HUDEP-2 (cell line): ENCODE data around the gene CLIC4.
"Not testable (repeated sequence)": the region's sequence is repeated elsewhere in the genome, so short reads cannot be mapped to it uniquely, and the experiment has no call there.

Experiments used
- DNase-seq, 76 experiments: peaks; one replicate each; lab custom pipeline; 2025; ENCODE audit not compliant: unreplicated experiment in 76 of 76; lab: John Stamatoyannopoulos, UW

Gene CLIC4

GRCh38 chr1:24717887-24718650, 27.2 kb upstream of the CLIC4 start:
- DNase-seq, result no peak

- no peak for DNase-seq
Observed at GRCh38 chr1:24720152-24720551, 25.1 kb upstream of the CLIC4 start.

- DNase-seq, result no peak
Observed at GRCh38 chr1:24721533-24721932, 23.7 kb upstream of the CLIC4 start.

GRCh38 chr1:24722073-24723035, 22.9 kb upstream of the CLIC4 start:
- not testable (repeated sequence) for DNase-seq

GRCh38 chr1:24724345-24725208, 20.7 kb upstream of the CLIC4 start:
- no peak for DNase-seq

GRCh38 chr1:24725209-24725651, 20.0 kb upstream of the CLIC4 start:
- no peak for DNase-seq

GRCh38 chr1:24726741-24727140, 18.5 kb upstream of the CLIC4 start:
- DNase-seq, result no peak

- DNase-seq, result no peak
Observed at GRCh38 chr1:24727501-24728216, 17.6 kb upstream of the CLIC4 start.

GRCh38 chr1:24728982-24729381, 16.3 kb upstream of the CLIC4 start:
- no peak for DNase-seq

GRCh38 chr1:24732186-24732885, 12.9 kb upstream of the CLIC4 start:
- DNase-seq, result no peak

- DNase-seq, result not testable (repeated sequence)
Observed at GRCh38 chr1:24733342-24733741, 11.9 kb upstream of the CLIC4 start.

- DNase-seq, result no peak
Observed at GRCh38 chr1:24735156-24735508, 10.1 kb upstream of the CLIC4 start.

GRCh38 chr1:24735509-24736375, 9.5 kb upstream of the CLIC4 start:
- DNase-seq, result peak in 12 of 76 experiments; percentile 4 to 40 (median 25)

- DNase-seq, result no peak
Observed at GRCh38 chr1:24737368-24738117, 7.7 kb upstream of the CLIC4 start.

- no peak for DNase-seq
Observed at GRCh38 chr1:24739241-24739640, 6.0 kb upstream of the CLIC4 start.

GRCh38 chr1:24742090-24742938, 2.9 kb upstream of the CLIC4 start:
- peak in 4 of 76 experiments; percentile 3 to 19 (median 12) for DNase-seq
